Measurements from ENCODE around the gene MYO16. TPM values are rescaled to one million over a fixed set of nuclear protein-coding genes. Genes with fewer than 3 reads are reported as not detected.

MYO16 gene
- polyA plus RNA-seq, 1 experiment: not detected

DNA sequence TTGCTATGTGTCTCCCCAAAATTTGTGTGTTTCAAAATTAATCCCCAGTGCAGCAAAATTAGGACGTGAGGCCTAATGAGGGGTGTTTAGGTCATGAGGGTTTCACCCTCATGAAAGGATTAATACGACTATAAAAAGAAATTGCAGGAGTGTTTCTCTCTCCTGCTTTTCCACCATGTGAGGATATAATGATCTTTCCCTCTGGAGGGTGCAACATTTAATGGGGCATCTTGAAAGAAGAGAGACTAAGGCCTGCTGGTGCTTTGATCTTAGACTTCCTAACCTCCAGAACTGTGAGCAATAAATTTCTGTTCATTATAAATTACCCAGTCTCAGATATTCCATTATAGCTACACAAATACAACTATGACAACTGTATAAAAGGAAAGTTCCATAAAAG is 183.2 kb downstream of the MYO16 start:
- H3K4me3 ChIP-seq (ENCODE audit: low read depth, low read length): no peak overlapping the region
- H3K36me3 ChIP-seq (ENCODE audit: control insufficient read depth, insufficient read depth, low read length): no peaks in the 10 kb centered on the region
- ChIA-PET POLR2A (no interaction called here), CTCF (no interaction called here)
- no peaks in the 10 kb centered on the region for H3K27me3 ChIP-seq (ENCODE audit: control insufficient read depth, insufficient read depth, low read length)
- no peak for DNase-seq (ENCODE audit: low read depth)
- TF ChIP-seq, protein P1, sequence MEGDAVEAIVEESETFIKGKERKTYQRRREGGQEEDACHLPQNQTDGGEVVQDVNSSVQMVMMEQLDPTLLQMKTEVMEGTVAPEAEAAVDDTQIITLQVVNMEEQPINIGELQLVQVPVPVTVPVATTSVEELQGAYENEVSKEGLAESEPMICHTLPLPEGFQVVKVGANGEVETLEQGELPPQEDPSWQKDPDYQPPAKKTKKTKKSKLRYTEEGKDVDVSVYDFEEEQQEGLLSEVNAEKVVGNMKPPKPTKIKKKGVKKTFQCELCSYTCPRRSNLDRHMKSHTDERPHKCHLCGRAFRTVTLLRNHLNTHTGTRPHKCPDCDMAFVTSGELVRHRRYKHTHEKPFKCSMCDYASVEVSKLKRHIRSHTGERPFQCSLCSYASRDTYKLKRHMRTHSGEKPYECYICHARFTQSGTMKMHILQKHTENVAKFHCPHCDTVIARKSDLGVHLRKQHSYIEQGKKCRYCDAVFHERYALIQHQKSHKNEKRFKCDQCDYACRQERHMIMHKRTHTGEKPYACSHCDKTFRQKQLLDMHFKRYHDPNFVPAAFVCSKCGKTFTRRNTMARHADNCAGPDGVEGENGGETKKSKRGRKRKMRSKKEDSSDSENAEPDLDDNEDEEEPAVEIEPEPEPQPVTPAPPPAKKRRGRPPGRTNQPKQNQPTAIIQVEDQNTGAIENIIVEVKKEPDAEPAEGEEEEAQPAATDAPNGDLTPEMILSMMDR (IDR thresholded peaks at IDR 0.05; ENCODE audit: insufficient read depth, low read depth, low read length): no peak

DNA sequence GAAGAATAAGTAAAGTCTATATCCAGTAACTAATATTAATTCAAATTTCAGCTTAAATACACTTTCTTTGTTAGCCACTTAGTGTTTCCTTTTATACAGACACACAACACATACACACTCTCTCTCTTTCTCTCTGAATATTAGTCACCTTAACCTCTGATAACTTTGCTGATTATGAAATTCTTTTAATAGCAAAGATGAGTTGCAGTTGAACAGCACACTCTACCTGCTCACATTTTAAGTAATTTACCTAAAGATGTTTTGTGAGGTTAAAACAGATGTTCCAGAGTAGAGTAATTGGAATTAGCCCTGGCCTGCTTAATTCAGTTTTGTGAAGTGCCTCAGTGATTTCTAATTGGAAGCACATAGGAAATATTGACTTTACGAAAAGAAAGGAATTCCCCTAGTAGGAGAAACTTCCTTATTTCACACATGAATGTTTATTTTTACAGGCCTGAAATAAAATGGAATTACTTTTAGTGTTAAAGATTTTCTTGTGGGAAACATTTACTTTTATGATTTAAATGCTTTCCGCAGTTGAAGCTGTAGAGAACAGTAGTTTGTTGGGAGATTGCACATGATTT is 184.3 kb downstream of the MYO16 start:
- Histone ChIP-seq H3K27me3 (ENCODE audit: control insufficient read depth, insufficient read depth, low read length) (no peaks in the 10 kb centered on the region), H3K4me3 (ENCODE audit: low read depth, low read length) (no peak overlapping the region), H3K36me3 (ENCODE audit: control insufficient read depth, insufficient read depth, low read length) (no peaks in the 10 kb centered on the region)
- ChIA-PET CTCF (interaction anchor here (1.0 kb wide), 1 partner anchor 17 kb away, joined by 3 read pairs; no protein-coding TSS in a partner anchor), POLR2A (no interaction called here)
- TF ChIP-seq, protein P1 (IDR thresholded peaks at IDR 0.05; ENCODE audit: insufficient read depth, low read depth, low read length): no peak
- no peak for DNase-seq (ENCODE audit: low read depth)

DNA sequence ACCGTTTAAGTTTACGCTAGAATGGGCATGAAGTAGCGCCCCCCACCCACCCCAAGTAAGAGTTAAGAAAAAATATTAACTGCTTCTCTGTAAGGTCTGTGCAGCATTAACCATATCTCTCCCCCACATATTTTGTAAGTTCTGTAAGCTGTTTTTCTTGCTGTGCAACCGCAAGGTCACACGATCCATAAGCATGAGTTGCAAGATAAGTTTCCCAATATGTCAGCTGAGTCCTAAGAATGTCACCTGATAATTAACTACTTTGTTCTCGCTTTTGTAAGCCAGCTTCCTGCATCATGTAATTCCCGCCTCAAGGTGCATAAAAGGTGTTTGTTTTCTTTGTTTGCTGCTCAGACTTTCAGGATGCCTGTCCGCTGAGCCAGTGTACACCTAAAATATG is 187.0 kb downstream of the MYO16 start:
- TF ChIP-seq, protein P1 (IDR thresholded peaks at IDR 0.05; ENCODE audit: insufficient read depth, low read depth, low read length): no peak
- Histone ChIP-seq H3K4me3 (ENCODE audit: low read depth, low read length) (no peak overlapping the region), H3K27me3 (ENCODE audit: control insufficient read depth, insufficient read depth, low read length) (no peaks in the 10 kb centered on the region), H3K36me3 (ENCODE audit: control insufficient read depth, insufficient read depth, low read length) (no peaks in the 10 kb centered on the region)
- DNase-seq (ENCODE audit: low read depth): no peak
- ChIA-PET CTCF (no interaction called here), POLR2A (no interaction called here)

DNA sequence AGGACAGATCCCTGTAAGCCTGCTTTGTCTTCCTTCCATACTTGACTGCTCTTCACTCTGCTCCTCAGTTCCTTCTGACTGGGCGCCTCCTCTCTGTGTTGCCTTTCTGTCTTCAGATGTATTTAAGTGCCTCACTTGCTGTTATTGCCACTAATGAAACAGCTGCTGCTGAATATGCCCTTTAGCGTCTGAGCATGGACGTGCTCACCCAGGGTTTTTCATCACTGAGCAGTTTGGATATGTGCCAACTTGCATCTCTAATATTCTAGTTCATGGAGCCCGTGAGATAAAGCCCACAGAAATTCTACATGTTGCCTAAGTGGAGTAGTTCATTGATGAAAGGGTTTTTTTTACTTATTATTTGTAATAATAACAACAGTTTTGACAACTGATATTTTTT is 198.2 kb downstream of the MYO16 start:
- Histone ChIP-seq H3K4me3 (ENCODE audit: low read depth, low read length) (no peak overlapping the region), H3K27me3 (ENCODE audit: control insufficient read depth, insufficient read depth, low read length) (no peaks in the 10 kb centered on the region), H3K36me3 (ENCODE audit: control insufficient read depth, insufficient read depth, low read length) (no peaks in the 10 kb centered on the region)
- TF ChIP-seq, protein P1 (IDR thresholded peaks at IDR 0.05; ENCODE audit: insufficient read depth, low read depth, low read length): no peak
- CTCF ChIA-PET: interaction anchor here (0.5 kb wide), 1 partner anchor 48 kb away, joined by 3 read pairs; no protein-coding TSS in a partner anchor
- DNase-seq (ENCODE audit: low read depth): no peak
- POLR2A ChIA-PET: no interaction called here

DNA sequence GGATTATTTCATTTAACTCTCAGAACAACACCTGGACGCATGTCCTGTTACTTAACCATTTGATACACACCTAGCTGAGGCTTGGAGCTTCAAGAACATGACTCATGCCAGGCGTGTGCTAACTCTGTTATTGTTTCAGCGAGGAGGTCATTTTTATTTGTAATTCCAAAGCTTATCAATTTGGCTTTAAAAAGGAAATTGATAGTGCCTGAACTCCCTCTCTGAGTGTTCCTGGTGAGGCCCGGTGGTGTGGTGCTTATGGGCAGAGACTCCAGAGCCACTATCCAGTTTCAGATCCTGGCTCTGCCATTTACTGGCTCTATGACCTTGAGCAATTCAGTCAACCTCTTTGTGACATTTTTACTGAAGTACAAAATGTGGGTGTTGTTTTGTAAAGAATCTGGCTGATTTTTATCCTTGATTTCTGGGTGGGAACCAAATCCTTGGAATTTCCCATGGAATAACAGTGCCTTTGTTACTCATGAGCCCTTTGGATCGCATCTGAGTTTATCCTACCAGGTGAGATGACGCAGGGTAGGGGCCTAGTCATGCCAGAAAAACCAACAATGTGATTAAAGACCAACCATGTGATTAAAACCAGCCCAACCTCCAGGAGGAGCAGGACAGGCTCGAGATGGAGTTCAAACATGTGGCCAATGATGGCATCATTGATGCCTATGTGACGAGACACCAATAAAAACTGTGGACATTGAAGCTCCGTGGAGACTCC is 198.8 kb downstream of the MYO16 start:
- TF ChIP-seq, protein P1 (IDR thresholded peaks at IDR 0.05; ENCODE audit: insufficient read depth, low read depth, low read length): no peak
- Histone ChIP-seq H3K36me3 (ENCODE audit: control insufficient read depth, insufficient read depth, low read length) (no peaks in the 10 kb centered on the region), H3K4me3 (ENCODE audit: low read depth, low read length) (no peak overlapping the region), H3K27me3 (ENCODE audit: control insufficient read depth, insufficient read depth, low read length) (no peaks in the 10 kb centered on the region)
- CTCF ChIA-PET: no interaction called here
- POLR2A ChIA-PET: no interaction called here
- no peak for DNase-seq (ENCODE audit: low read depth)

Measured in BJ (cell line).